H9 (cell line): Measurements from ENCODE around the gene TGFB1I1. TPM values are rescaled to one million over a fixed set of nuclear protein-coding genes. Genes with fewer than 3 reads are reported as not detected.
A peak's percentile ranks its signal among the peaks of the same experiment; 100 is the strongest.

Experiments used
- DNase-seq: peaks from one replicate; pipeline ENCODE4 v3.0.0-alpha.2; 2017
- H2AFZ ChIP-seq: one replicate; pipeline ENCODE4 v1.6.1; 2013; ENCODE audit warnings: mild to moderate bottlenecking, low read length, control low read depth, moderate library complexity
- H2AK5ac ChIP-seq: 2 replicates; pipeline ENCODE4 v1.6.1; 2013; ENCODE audit warnings: low read length, control low read depth, mixed read lengths; ENCODE audit not compliant: insufficient read length
- H2BK120ac ChIP-seq: one replicate; pipeline ENCODE4 v1.6.1; 2013; ENCODE audit warnings: low read depth, mild to moderate bottlenecking, low read length, control low read depth, inconsistent platforms; ENCODE audit not compliant: poor library complexity, severe bottlenecking
- H2BK12ac ChIP-seq: 2 replicates; pipeline ENCODE4 v1.6.1; 2013; ENCODE audit warnings: low read length, control low read depth, mixed read lengths, low read depth; ENCODE audit not compliant: insufficient read length
- H2BK15ac ChIP-seq: 2 replicates; pipeline ENCODE4 v1.6.1; 2013; ENCODE audit warnings: low read depth, low read length, control low read depth
- H2BK20ac ChIP-seq: one replicate; pipeline ENCODE4 v1.6.1; 2013; ENCODE audit warnings: low read depth, mild to moderate bottlenecking, low read length, control low read depth, inconsistent platforms; ENCODE audit not compliant: poor library complexity, severe bottlenecking
- H2BK5ac ChIP-seq: 2 replicates; pipeline ENCODE4 v1.6.1; 2013; ENCODE audit warnings: low read length, control low read depth, mixed read lengths; ENCODE audit not compliant: insufficient read length
- H3K14ac ChIP-seq: 2 replicates; pipeline ENCODE4 v1.6.1; 2013; ENCODE audit warnings: low read length, control low read depth; ENCODE audit not compliant: insufficient read depth
- H3K18ac ChIP-seq: 2 replicates; pipeline ENCODE4 v1.6.1; 2013; ENCODE audit warnings: low read depth, mild to moderate bottlenecking, mixed read lengths, low read length, control low read depth; ENCODE audit not compliant: insufficient read length
- H3K23ac ChIP-seq: 2 replicates; pipeline ENCODE4 v1.6.1; 2013; ENCODE audit warnings: low read length, control low read depth, mixed read lengths, low read depth; ENCODE audit not compliant: insufficient read length
- H3K23me2 ChIP-seq: 2 replicates; pipeline ENCODE4 v1.6.1; 2013; ENCODE audit warnings: low read depth, mild to moderate bottlenecking, mixed read lengths, low read length, control low read depth; ENCODE audit not compliant: insufficient read length, poor library complexity, severe bottlenecking
- H3K27ac ChIP-seq: 2 replicates; pipeline ENCODE4 v1.5.1; 2013; ENCODE audit warnings: low read length, control low read depth, mixed read lengths, low read depth; ENCODE audit not compliant: insufficient read length
- H3K27me3 ChIP-seq: 2 replicates; pipeline ENCODE4 v1.6.1; 2013; ENCODE audit warnings: low read length, control low read depth, inconsistent platforms; ENCODE audit not compliant: insufficient read depth
- H3K4ac ChIP-seq: 2 replicates; pipeline ENCODE4 v1.6.1; 2013; ENCODE audit warnings: low read depth, mild to moderate bottlenecking, control low read depth, inconsistent platforms, low read length, moderate library complexity
- H3K4me1 ChIP-seq: 2 replicates; pipeline ENCODE4 v1.6.1; 2013; ENCODE audit warnings: low read length, control low read depth, inconsistent platforms; ENCODE audit not compliant: insufficient read depth
- H3K4me2 ChIP-seq: 2 replicates; pipeline ENCODE4 v1.6.1; 2013; ENCODE audit warnings: low read length, control low read depth, mixed read lengths; ENCODE audit not compliant: insufficient read length, insufficient read depth
- H3K56ac ChIP-seq: 2 replicates; pipeline ENCODE4 v1.6.1; 2013; ENCODE audit warnings: low read depth, mild to moderate bottlenecking, mixed read lengths, low read length, control low read depth; ENCODE audit not compliant: insufficient read length
- H3K79me1 ChIP-seq: 2 replicates; pipeline ENCODE4 v1.6.1; 2013; ENCODE audit warnings: low read depth, mild to moderate bottlenecking, moderate library complexity, low read length, control low read depth, inconsistent platforms; ENCODE audit not compliant: insufficient read depth, poor library complexity, severe bottlenecking
- H3K79me2 ChIP-seq: 2 replicates; pipeline ENCODE4 v1.6.1; 2013; ENCODE audit warnings: low read length, control low read depth, inconsistent platforms; ENCODE audit not compliant: insufficient read depth
- H3K9ac ChIP-seq: 2 replicates; pipeline ENCODE4 v1.6.1; 2013; ENCODE audit warnings: low read length, control low read depth, mixed read lengths; ENCODE audit not compliant: insufficient read length; ENCODE audit errors: extremely low read depth
- H3K9me3 ChIP-seq: one replicate; pipeline ENCODE4 v1.6.1; 2013; ENCODE audit warnings: low read depth, low read length, inconsistent platforms; ENCODE audit not compliant: control insufficient read depth
- H3T11ph ChIP-seq: one replicate; pipeline ENCODE4 v1.6.1; 2013; ENCODE audit warnings: mild to moderate bottlenecking, low read length, control low read depth, inconsistent platforms
- H4K20me1 ChIP-seq: one replicate; pipeline ENCODE4 v1.6.1; 2013; ENCODE audit not compliant: control insufficient read depth, insufficient read length, insufficient read depth
- H4K5ac ChIP-seq: 2 replicates; pipeline ENCODE4 v1.6.1; 2013; ENCODE audit warnings: low read depth, mild to moderate bottlenecking, mixed read lengths, low read length, control low read depth; ENCODE audit not compliant: insufficient read length
- H4K8ac ChIP-seq: replicated peaks from 2 replicates; pipeline ENCODE4 v1.6.1; 2013; ENCODE audit warnings: low read length, control low read depth, mixed read lengths, low read depth; ENCODE audit not compliant: insufficient read length
- H4K91ac ChIP-seq: 2 replicates; pipeline ENCODE4 v1.6.1; 2013; ENCODE audit warnings: low read depth, mild to moderate bottlenecking, moderate library complexity, mixed read lengths, low read length, control low read depth; ENCODE audit not compliant: insufficient read length
- H3K27ac Mint-ChIP-seq, 3 experiments: 2 replicates in 2 of 3; 3 replicates in 1 of 3; pipeline ENCODE4 v1.8.0; 2020 to 2021; ENCODE audit warnings: mixed read lengths in 3 of 3, mild to moderate bottlenecking in 1 of 3, moderate library complexity in 1 of 3
- H3K27me3 Mint-ChIP-seq: 2 replicates; pipeline ENCODE4 v1.8.0; 2021; ENCODE audit warnings: low read depth, mild to moderate bottlenecking, moderate library complexity, mixed read lengths
- H3K36me3 Mint-ChIP-seq, 3 experiments: 2 replicates in 2 of 3; 3 replicates in 1 of 3; pipeline ENCODE4 v1.8.0; 2020 to 2021; ENCODE audit warnings: low read depth in 3 of 3, mixed read lengths in 3 of 3; ENCODE audit not compliant: insufficient read depth in 1 of 3
- H3K4me1 Mint-ChIP-seq, 2 experiments: 2 replicates each; pipeline ENCODE4 v1.8.0; 2020; ENCODE audit warnings: mixed read lengths in 2 of 2
- H3K4me3 Mint-ChIP-seq, 2 experiments: 2 replicates in 1 of 2; 3 replicates in 1 of 2; pipeline ENCODE4 v1.8.0; 2020 to 2021; ENCODE audit warnings: mild to moderate bottlenecking in 2 of 2, mixed read lengths in 2 of 2, moderate library complexity in 1 of 2
- H3K9me3 Mint-ChIP-seq, 2 experiments: 2 replicates in 1 of 2; 3 replicates in 1 of 2; pipeline ENCODE4 v1.8.0; 2020; ENCODE audit warnings: mild to moderate bottlenecking in 2 of 2, mixed read lengths in 2 of 2, moderate library complexity in 1 of 2
- CTCF ChIP-seq: fragments of 200-600 bp; sonication (generic); conservative IDR thresholded peaks from 3 replicates; pipeline ENCODE4 v1.8.0; 2021; ENCODE audit warnings: antibody characterized with exemption, mild to moderate bottlenecking
- WGBS: extraction: QIAGEN DNeasy Blood & Tissue Kit; methylation state at CpG from one replicate; pipeline ENCODE4 v1.1.7; 2013; ENCODE audit warnings: missing lambda C conversion rate, low lambda C conversion rate, mixed read lengths; ENCODE audit not compliant: insufficient read length; ENCODE audit errors: extremely low coverage; 5-methylcytosine and 5-hydroxymethylcytosine counted together
- total RNA-seq: library from RNA; stranded (reverse); gene quantifications from 2 replicates; pipeline ENCODE4 v1.2.1, GENCODE V29; 2021

TGFB1I1 gene
- total RNA-seq, 1 experiment from 2014 or later = 15.4 TPM

- Histone ChIP-seq H3K4ac (no peak overlapping the region), H3K79me2 (no peaks in the 10 kb centered on the region), H3K23me2 (peaks cover 11% of the 10 kb centered on the region), H3K23ac (no peak overlapping the region), H3K56ac (no peak overlapping the region), H3K4me1 (no peaks in the 10 kb centered on the region), H3K4me2 (no peak overlapping the region), H4K91ac (no peak overlapping the region), H3K14ac (no peak overlapping the region), H2BK12ac (no peak overlapping the region), H2BK5ac (no peak overlapping the region), H2BK20ac (no peak overlapping the region), H4K20me1 (no peaks in the 10 kb centered on the region), H2AK5ac (no peak overlapping the region), H3T11ph (no peak overlapping the region), H2BK120ac (no peak overlapping the region), H3K27ac (no peak overlapping the region), H3K9me3 (no peaks in the 10 kb centered on the region), H2BK15ac (no peak overlapping the region), H3K79me1 (no peaks in the 10 kb centered on the region), H4K8ac (no peak overlapping the region), H2AFZ (no peak overlapping the region), H4K5ac (no peak overlapping the region), H3K9ac (no peak overlapping the region), H3K27me3 (peaks cover 7% of the 10 kb centered on the region; the same call in 1 of the 2 replicates), H3K18ac (no peak overlapping the region)
- Mint-ChIP-seq H3K27me3 (peaks cover 28% of the 10 kb centered on the region), H3K4me1 (0 out of 4 replicates have a peak, but pooled peaks cover 0 to 2% of the 10 kb centered on the region in 2 experiments), H3K27ac (no peak overlapping the region), H3K9me3 (peaks cover 0 to 2% of the 10 kb centered on the region in 2 experiments; a peak in 1 of 5 replicates), H3K36me3 (peaks cover 17 to 46% (median 25%) of the 10 kb centered on the region in 3 experiments; a peak in 6 of 7 replicates), H3K4me3 (peak overlapping the region in 1 of 2 experiments; percentile 47; a peak in 1 of 5 replicates)
- no CpG with 5 or more reads among the region's 8 CpGs for WGBS
- TF ChIP-seq CTCF = no peak
- no peak for DNase-seq
Observed at GRCh38 chr16:31491778-31492418, 19.9 kb downstream of the TGFB1I1 start.
